ENCODE results near the gene BRD1. TPM values are rescaled to one million over a fixed set of nuclear protein-coding genes. Genes with fewer than 3 reads are reported as not detected.

Gene BRD1
- total and polyA plus RNA-seq, 2 experiments from 2014 or later: 12.3 to 33.8 TPM

DNA sequence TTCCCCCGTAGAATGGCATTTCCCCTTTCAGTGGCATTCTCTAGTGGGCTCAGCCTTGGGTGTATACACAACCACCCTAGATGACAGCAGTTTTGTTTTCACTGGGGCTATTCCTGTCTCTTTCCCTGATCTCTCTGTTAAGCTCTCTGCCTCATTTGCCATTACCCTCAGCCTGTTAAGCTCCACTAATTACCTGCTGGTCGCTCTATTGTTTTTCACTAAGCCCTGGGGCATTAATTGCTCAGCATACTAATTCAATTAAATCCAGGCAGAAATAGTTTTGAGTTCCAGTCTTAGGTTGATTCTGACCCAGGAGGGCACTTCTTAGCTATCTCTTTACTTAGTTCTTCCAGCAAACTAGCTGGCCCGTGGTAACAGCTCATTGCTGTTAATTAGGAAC, 80.0 kb downstream of the BRD1 start:
- H3K27me3 ChIP-seq (ENCODE audit: insufficient read depth): no peaks in the 10 kb centered on the region
- no peaks in the 10 kb centered on the region for H3F3A ChIP-seq (replicated peaks; ENCODE audit: low read depth)
- no peaks in the 10 kb centered on the region for H3K79me2 ChIP-seq (replicated peaks; ENCODE audit: insufficient read depth)
- no peak overlapping the region for H3K4me2 ChIP-seq
- TF ChIP-seq EZH2 (IDR thresholded peaks at IDR 0.05; ENCODE audit: low read depth, unreplicated experiment) (no peak), ZNF331 (CRISPR knock-in tag; IDR thresholded peaks at IDR 0.05; ENCODE audit: low read depth) (no peak), POLR2AphosphoS5 (IDR thresholded peaks at IDR 0.05; ENCODE audit: low read depth) (no peak)
- Mint-ChIP-seq H3K36me3 (ENCODE audit: low read depth) (peaks cover 6% of the 10 kb centered on the region), H3K4me1 (no peaks in the 10 kb centered on the region), H3K27ac (no peak overlapping the region), H3K27me3 (ENCODE audit: insufficient read depth, low read depth, poor library complexity) (no peaks in the 10 kb centered on the region), H3K9me3 (peaks cover 56% of the 10 kb centered on the region), H3K4me3 (no peak overlapping the region)
- no peaks in the 10 kb centered on the region for H4K20me1 ChIP-seq (replicated peaks; ENCODE audit: insufficient read depth)
- no peaks in the 10 kb centered on the region for H3K4me1 ChIP-seq (ENCODE audit: insufficient read depth)
- no peak for DNase-seq (ENCODE audit: low spot score)
- H3K27ac ChIP-seq (ENCODE audit: low read depth): no peak overlapping the region
- no peak overlapping the region for H2AFZ ChIP-seq
- H3K4me3 ChIP-seq: no peak overlapping the region
- H3K36me3 ChIP-seq (ENCODE audit: insufficient read depth): 0 out of 2 replicates have a peak, but pooled peaks cover 6% of the 10 kb centered on the region
- no peak for ATAC-seq
- no peaks in the 10 kb centered on the region for H3K9me2 ChIP-seq (ENCODE audit: insufficient read depth)

DNA sequence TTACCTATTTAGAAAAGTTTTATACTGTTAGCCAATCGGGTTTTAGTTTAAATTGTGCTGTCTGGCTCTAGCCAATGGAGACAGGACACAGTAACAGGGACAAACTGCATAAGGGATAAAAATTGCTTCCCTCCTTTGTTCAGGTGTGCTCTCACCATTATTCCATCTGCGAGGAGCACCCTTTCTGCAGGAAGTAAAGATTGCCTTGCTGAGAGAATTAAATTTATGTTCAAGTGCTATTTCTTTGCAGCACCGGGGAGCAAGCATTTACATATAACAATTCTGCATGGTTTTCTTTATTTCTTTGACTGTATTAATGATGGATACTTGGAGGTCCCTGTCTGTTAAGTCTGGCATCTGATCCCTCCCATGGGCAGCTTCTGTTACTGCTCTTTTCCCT, 80.5 kb downstream of the BRD1 start:
- Mint-ChIP-seq H3K4me3 (no peak overlapping the region), H3K27me3 (ENCODE audit: insufficient read depth, low read depth, poor library complexity) (no peaks in the 10 kb centered on the region), H3K36me3 (ENCODE audit: low read depth) (peaks cover 6% of the 10 kb centered on the region), H3K9me3 (peaks cover 61% of the 10 kb centered on the region), H3K4me1 (no peaks in the 10 kb centered on the region), H3K27ac (no peak overlapping the region)
- H3K36me3 ChIP-seq (ENCODE audit: insufficient read depth): 0 out of 2 replicates have a peak, but pooled peaks cover 6% of the 10 kb centered on the region
- TF ChIP-seq EZH2 (IDR thresholded peaks at IDR 0.05; ENCODE audit: low read depth, unreplicated experiment) (no peak), CREB1 (CRISPR knock-in tag; IDR thresholded peaks at IDR 0.05; ENCODE audit: low read depth) (no peak), POLR2AphosphoS5 (IDR thresholded peaks at IDR 0.05; ENCODE audit: low read depth) (no peak), ZNF331 (CRISPR knock-in tag; IDR thresholded peaks at IDR 0.05; ENCODE audit: low read depth) (no peak), NANOG (IDR thresholded peaks at IDR 0.05; ENCODE audit: borderline replicate concordance) (no peak)
- TF ChIP-seq, protein P1, sequence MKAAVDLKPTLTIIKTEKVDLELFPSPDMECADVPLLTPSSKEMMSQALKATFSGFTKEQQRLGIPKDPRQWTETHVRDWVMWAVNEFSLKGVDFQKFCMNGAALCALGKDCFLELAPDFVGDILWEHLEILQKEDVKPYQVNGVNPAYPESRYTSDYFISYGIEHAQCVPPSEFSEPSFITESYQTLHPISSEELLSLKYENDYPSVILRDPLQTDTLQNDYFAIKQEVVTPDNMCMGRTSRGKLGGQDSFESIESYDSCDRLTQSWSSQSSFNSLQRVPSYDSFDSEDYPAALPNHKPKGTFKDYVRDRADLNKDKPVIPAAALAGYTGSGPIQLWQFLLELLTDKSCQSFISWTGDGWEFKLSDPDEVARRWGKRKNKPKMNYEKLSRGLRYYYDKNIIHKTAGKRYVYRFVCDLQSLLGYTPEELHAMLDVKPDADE (IDR thresholded peaks at IDR 0.05): no peak
- H3K27me3 ChIP-seq (ENCODE audit: insufficient read depth): no peaks in the 10 kb centered on the region
- H3K4me1 ChIP-seq (ENCODE audit: insufficient read depth): no peaks in the 10 kb centered on the region
- H3F3A ChIP-seq (replicated peaks; ENCODE audit: low read depth): no peaks in the 10 kb centered on the region
- H3K4me2 ChIP-seq: no peak overlapping the region
- no peaks in the 10 kb centered on the region for H4K20me1 ChIP-seq (replicated peaks; ENCODE audit: insufficient read depth)
- H3K27ac ChIP-seq (ENCODE audit: low read depth): no peak overlapping the region
- DNase-seq (ENCODE audit: low spot score) (no peak), ATAC-seq (no peak)
- H3K4me3 ChIP-seq: no peak overlapping the region
- H3K79me2 ChIP-seq (replicated peaks; ENCODE audit: insufficient read depth): no peaks in the 10 kb centered on the region
- no peak overlapping the region for H2AFZ ChIP-seq
- no peaks in the 10 kb centered on the region for H3K9me2 ChIP-seq (ENCODE audit: insufficient read depth)

DNA sequence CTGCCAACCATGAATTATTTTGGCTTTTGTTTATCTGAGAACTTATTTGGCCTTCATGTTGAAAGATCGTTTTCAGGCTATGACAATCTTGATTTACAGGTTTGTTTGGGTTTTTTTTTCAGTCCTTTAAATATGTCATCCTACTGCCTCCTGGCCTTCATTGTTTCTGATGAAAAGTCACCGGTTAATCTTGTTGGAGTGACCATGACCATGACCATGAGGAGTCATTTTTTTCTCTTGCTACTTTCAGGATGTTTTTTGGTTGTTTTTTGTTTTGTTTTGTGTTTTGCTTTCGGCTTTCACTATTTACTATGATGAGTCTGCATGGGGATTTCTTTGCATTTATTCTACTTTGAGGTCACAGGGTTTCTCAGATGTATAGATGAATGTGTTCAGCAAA, 81.6 kb downstream of the BRD1 start:
- Mint-ChIP-seq H3K9me3 (peaks cover 72% of the 10 kb centered on the region), H3K4me1 (no peaks in the 10 kb centered on the region), H3K4me3 (no peak overlapping the region), H3K27ac (no peak overlapping the region), H3K36me3 (ENCODE audit: low read depth) (peaks cover 9% of the 10 kb centered on the region), H3K27me3 (ENCODE audit: insufficient read depth, low read depth, poor library complexity) (no peaks in the 10 kb centered on the region)
- Histone ChIP-seq H3K9me2 (ENCODE audit: insufficient read depth) (no peaks in the 10 kb centered on the region), H2AFZ (no peak overlapping the region), H4K20me1 (replicated peaks; ENCODE audit: insufficient read depth) (no peaks in the 10 kb centered on the region), H3K79me2 (replicated peaks; ENCODE audit: insufficient read depth) (no peaks in the 10 kb centered on the region), H3K36me3 (ENCODE audit: insufficient read depth) (0 out of 2 replicates have a peak, but pooled peaks cover 6% of the 10 kb centered on the region), H3K4me1 (ENCODE audit: insufficient read depth) (no peaks in the 10 kb centered on the region), H3K27ac (ENCODE audit: low read depth) (no peak overlapping the region), H3K4me2 (no peak overlapping the region), H3K27me3 (ENCODE audit: insufficient read depth) (no peaks in the 10 kb centered on the region), H3K4me3 (no peak overlapping the region), H3F3A (replicated peaks; ENCODE audit: low read depth) (no peaks in the 10 kb centered on the region)
- no peak for DNase-seq (ENCODE audit: low spot score)
- no peak for ATAC-seq
- TF ChIP-seq CREB1 (CRISPR knock-in tag; IDR thresholded peaks at IDR 0.05; ENCODE audit: low read depth): no peak
- no peak for TF ChIP-seq EZH2 (IDR thresholded peaks at IDR 0.05; ENCODE audit: low read depth, unreplicated experiment)
- TF ChIP-seq ZNF114 (CRISPR knock-in tag; IDR thresholded peaks at IDR 0.05): no peak
- no peak for TF ChIP-seq NANOG (IDR thresholded peaks at IDR 0.05; ENCODE audit: borderline replicate concordance)
- TF ChIP-seq ZNF331 (CRISPR knock-in tag; IDR thresholded peaks at IDR 0.05; ENCODE audit: low read depth): no peak
- TF ChIP-seq, protein P1 (IDR thresholded peaks at IDR 0.05): no peak
- no peak for TF ChIP-seq POLR2AphosphoS5 (IDR thresholded peaks at IDR 0.05; ENCODE audit: low read depth)

Measured in GM23338 (cell line).